Left lung (tissue), 10 donors: Measurements from ENCODE around the gene KDM4B. TPM values are rescaled to one million over a fixed set of nuclear protein-coding genes. Genes with fewer than 3 reads are reported as not detected.

Source experiments
- ATAC-seq: fragments of 200-7000 bp; cut with Tn5 transposase; one replicate; pipeline ENCODE4 v1.9.1; 2020; ENCODE audit warnings: moderate library complexity
- DNase-seq, 4 donors: peaks; one replicate each; pipeline ENCODE4 v3.0.0-alpha.2; 2013 to 2020
- H3K27ac ChIP-seq, 2 donors: fragments of 200-600 bp; sonication (generic) in 1 of 2; one replicate each; pipeline versions ENCODE4 v1.5.0 to v1.8.0; 2020 to 2021
- H3K27me3 ChIP-seq, 2 donors: fragments of 200-600 bp; sonication (generic) in 1 of 2; one replicate each; pipeline versions ENCODE4 v1.5.0 to v1.8.0; 2020 to 2021
- H3K36me3 ChIP-seq, 2 donors: fragments of 200-600 bp; sonication (generic) in 1 of 2; one replicate each; pipeline versions ENCODE4 v1.5.0 to v1.8.0; 2020 to 2021
- H3K4me1 ChIP-seq, 2 donors: fragments of 200-600 bp; one replicate each; pipeline ENCODE4 v1.8.0; 2021
- H3K4me3 ChIP-seq, 2 donors: fragments of 200-600 bp; sonication (generic) in 1 of 2; one replicate each; pipeline versions ENCODE4 v1.5.0 to v1.8.0; 2020 to 2021; ENCODE audit warnings: mild to moderate bottlenecking in 1 of 2
- H3K9me3 ChIP-seq, 2 donors: fragments of 200-600 bp; sonication (generic) in 1 of 2; one replicate each; pipeline versions ENCODE4 v1.5.0 to v1.8.0; 2020 to 2021
- intact Hi-C, 2 donors: fragments of 100-400 bp; cut with DNase I; formaldehyde crosslinking; loops; one replicate each; pipeline versions ENCODE4 v1.11.2 to v1.14.2; 2022
- polyA plus RNA-seq, 6 donors: library from polyadenylated mRNA; unstranded; fragments of 120-200 nt; gene quantifications; one replicate each; pipeline ENCODE4 v1.2.1, GENCODE V29; 2013; ENCODE audit not compliant: insufficient read length in 6 of 6
- total RNA-seq, 2 donors: library from RNA; stranded (reverse); fragmentation: NEBNext Ultra II Directional; extraction: Animal tissue kit (Norgen Biotek cat#: 25700); gene quantifications; one replicate each; pipeline ENCODE4 v1.2.1, GENCODE V29; 2021
- TF ChIP-seq, protein P1 (sequence below), 2 donors: fragments of 200-600 bp; sonication (generic) in 1 of 2; IDR thresholded peaks; one replicate each; pipeline versions ENCODE4 v1.5.0 to v1.8.0; 2021; ENCODE audit warnings: antibody characterized with exemption in 2 of 2
- donor health status: DM: no; HTN: yes; CAD: no.
- donor health status: DM: no; HTN: no; CAD: no.

Gene KDM4B
- total and polyA plus RNA-seq, 8 donors: 24.6 to 42.1 (median 31.1) TPM

- peaks cover 0 to 66% of the 10 kb centered on the region in 2 donors for H3K36me3 ChIP-seq
- no peak for ATAC-seq
These were observed 135.0 kb downstream of the KDM4B start for GRCh38 chr19:5103812-5104410.

GRCh38 chr19:5104871-5105351, 136.0 kb downstream of the KDM4B start:
- TF ChIP-seq, protein P1, sequence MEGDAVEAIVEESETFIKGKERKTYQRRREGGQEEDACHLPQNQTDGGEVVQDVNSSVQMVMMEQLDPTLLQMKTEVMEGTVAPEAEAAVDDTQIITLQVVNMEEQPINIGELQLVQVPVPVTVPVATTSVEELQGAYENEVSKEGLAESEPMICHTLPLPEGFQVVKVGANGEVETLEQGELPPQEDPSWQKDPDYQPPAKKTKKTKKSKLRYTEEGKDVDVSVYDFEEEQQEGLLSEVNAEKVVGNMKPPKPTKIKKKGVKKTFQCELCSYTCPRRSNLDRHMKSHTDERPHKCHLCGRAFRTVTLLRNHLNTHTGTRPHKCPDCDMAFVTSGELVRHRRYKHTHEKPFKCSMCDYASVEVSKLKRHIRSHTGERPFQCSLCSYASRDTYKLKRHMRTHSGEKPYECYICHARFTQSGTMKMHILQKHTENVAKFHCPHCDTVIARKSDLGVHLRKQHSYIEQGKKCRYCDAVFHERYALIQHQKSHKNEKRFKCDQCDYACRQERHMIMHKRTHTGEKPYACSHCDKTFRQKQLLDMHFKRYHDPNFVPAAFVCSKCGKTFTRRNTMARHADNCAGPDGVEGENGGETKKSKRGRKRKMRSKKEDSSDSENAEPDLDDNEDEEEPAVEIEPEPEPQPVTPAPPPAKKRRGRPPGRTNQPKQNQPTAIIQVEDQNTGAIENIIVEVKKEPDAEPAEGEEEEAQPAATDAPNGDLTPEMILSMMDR (IDR thresholded peaks at IDR 0.05): no peak
- Histone ChIP-seq H3K27me3 (no peaks in the 10 kb centered on the region), H3K27ac (no peak overlapping the region), H3K4me1 (peaks cover 0 to 6% of the 10 kb centered on the region in 2 donors), H3K9me3 (peaks cover 0 to 6% of the 10 kb centered on the region in 2 donors), H3K36me3 (peaks cover 0 to 66% of the 10 kb centered on the region in 2 donors), H3K4me3 (no peak overlapping the region)
- intact Hi-C loops: no loop called here
- no peak for ATAC-seq
- DNase-seq: no peak

More at GRCh38 chr19:5103812-5104410, 135.0 kb downstream of the KDM4B start:
- DNase-seq: no peak
- Histone ChIP-seq H3K9me3 (peaks cover 0 to 16% of the 10 kb centered on the region in 2 donors), H3K27ac (no peak overlapping the region), H3K27me3 (no peaks in the 10 kb centered on the region), H3K4me1 (peaks cover 0 to 6% of the 10 kb centered on the region in 2 donors), H3K4me3 (no peak overlapping the region)
- intact Hi-C loops: no loop called here
- TF ChIP-seq, protein P1 (IDR thresholded peaks at IDR 0.05): no peak

- Histone ChIP-seq H3K4me1 (peaks cover 0 to 6% of the 10 kb centered on the region in 2 donors), H3K9me3 (no peaks in the 10 kb centered on the region), H3K27ac (no peak overlapping the region), H3K36me3 (peaks cover 0 to 77% of the 10 kb centered on the region in 2 donors), H3K4me3 (no peak overlapping the region), H3K27me3 (no peaks in the 10 kb centered on the region)
- DNase-seq (no peak), ATAC-seq (no peak)
- TF ChIP-seq, protein P1 (IDR thresholded peaks at IDR 0.05): no peak
- intact Hi-C loops: no loop called here
These were observed 137.3 kb downstream of the KDM4B start for GRCh38 chr19:5106191-5106726.

- peaks cover 0 to 84% of the 10 kb centered on the region in 2 donors for H3K36me3 ChIP-seq
- no peaks in the 10 kb centered on the region for H3K9me3 ChIP-seq
- intact Hi-C loops: no loop called here
- DNase-seq: no peak
- TF ChIP-seq, protein P1 (IDR thresholded peaks at IDR 0.05): no peak
- no peak overlapping the region for H3K4me3 ChIP-seq
- no peak for ATAC-seq
- peaks cover 0 to 6% of the 10 kb centered on the region in 2 donors for H3K4me1 ChIP-seq
- no peak overlapping the region for H3K27ac ChIP-seq
- no peaks in the 10 kb centered on the region for H3K27me3 ChIP-seq
These were observed 138.1 kb downstream of the KDM4B start for GRCh38 chr19:5106971-5107370.

DNA sequence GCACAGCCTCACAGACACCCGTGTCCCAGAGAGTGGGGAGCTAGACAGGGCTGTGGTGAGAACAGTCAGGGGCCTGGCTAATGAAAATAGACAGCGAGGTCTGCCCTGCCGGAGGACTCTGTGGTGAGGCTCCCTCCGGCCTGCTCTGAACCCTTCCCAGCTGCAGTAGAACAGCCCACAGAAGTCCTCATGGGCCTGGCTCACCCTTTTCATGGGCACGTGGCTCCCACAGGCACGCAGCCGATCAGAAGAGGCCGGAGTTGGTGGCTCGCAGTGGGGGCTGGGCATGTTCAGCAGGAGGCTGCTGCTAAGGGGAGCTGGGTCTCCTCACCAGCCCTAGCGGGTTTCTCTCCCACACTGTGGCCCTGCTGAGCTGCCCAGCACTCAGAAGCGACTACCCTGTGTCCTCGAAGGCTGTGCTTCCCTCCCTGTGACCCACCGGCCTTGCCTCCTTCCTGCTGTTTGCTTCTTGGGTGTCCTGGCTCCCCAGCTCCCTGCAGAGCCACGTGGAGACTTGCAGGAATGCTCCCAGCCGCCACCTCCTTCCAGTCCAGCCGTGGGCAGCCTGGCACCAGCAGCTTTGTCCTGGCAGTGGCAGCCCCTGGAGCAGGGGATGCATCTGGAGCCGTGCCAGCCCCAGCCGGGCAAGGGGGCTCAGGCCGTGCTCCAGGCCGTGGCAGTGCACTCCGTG, 138.7 kb downstream of the KDM4B start:
- Histone ChIP-seq H3K36me3 (peaks cover 0 to 90% of the 10 kb centered on the region in 2 donors), H3K4me1 (peaks cover 0 to 6% of the 10 kb centered on the region in 2 donors), H3K27me3 (no peaks in the 10 kb centered on the region), H3K4me3 (no peak overlapping the region), H3K27ac (no peak overlapping the region), H3K9me3 (no peaks in the 10 kb centered on the region)
- intact Hi-C loops: no loop called here
- DNase-seq: no peak
- ATAC-seq: no peak
- TF ChIP-seq, protein P1 (IDR thresholded peaks at IDR 0.05): no peak
